SK-N-SH treated with all-trans-retinoic acid at 6 μM for 48 hours (cell line): Measurements from ENCODE around the gene HRAS.

Experiments used
- ARNTL ChIP-seq: fragments of 450-650 bp; formaldehyde crosslinking; IDR thresholded peaks from 2 replicates; pipeline ENCODE4 v1.5.0; 2020; ENCODE audit warnings: low read depth, mild to moderate bottlenecking, moderate library complexity, borderline replicate concordance
- CREB5 ChIP-seq: fragments of 250-450 bp; sonication (Bioruptor Pico); IDR thresholded peaks from 2 replicates; pipeline ENCODE4 v1.5.1; 2020; ENCODE audit warnings: low read depth, mild to moderate bottlenecking, moderate library complexity
- CSRNP3 ChIP-seq: fragments of 250-450 bp; sonication (Bioruptor Pico); IDR thresholded peaks from 2 replicates; pipeline ENCODE4 v1.5.1; 2021; ENCODE audit warnings: mild to moderate bottlenecking, moderate library complexity
- ISL1 ChIP-seq: fragments of 250-450 bp; sonication (Bioruptor Pico); IDR thresholded peaks from 2 replicates; pipeline ENCODE4 v2.1.2; 2022; ENCODE audit warnings: mild to moderate bottlenecking, moderate library complexity
- TSHZ2 ChIP-seq: fragments of 250-450 bp; sonication (Bioruptor Pico); IDR thresholded peaks from 2 replicates; pipeline ENCODE4 v1.5.0; 2020; ENCODE audit warnings: mild to moderate bottlenecking, moderate library complexity
- ZFP3 ChIP-seq: fragments of 250-450 bp; sonication (Bioruptor Pico); IDR thresholded peaks from 2 replicates; pipeline ENCODE4 v1.5.0; 2020; ENCODE audit warnings: mild to moderate bottlenecking, moderate library complexity
- ZNF565 ChIP-seq: fragments of 450-650 bp; formaldehyde crosslinking; conservative IDR thresholded peaks from 2 replicates; pipeline ENCODE4 v1.5.0; 2020; ENCODE audit warnings: low read depth, mild to moderate bottlenecking, moderate library complexity
- ZNF70 ChIP-seq: fragments of 450-650 bp; formaldehyde crosslinking; IDR thresholded peaks from 2 replicates; pipeline ENCODE4 v1.5.0; 2020; ENCODE audit warnings: mild to moderate bottlenecking, moderate library complexity
- TF ChIP-seq, protein P1 (sequence below): fragments of 250-450 bp; sonication (Bioruptor Pico); IDR thresholded peaks from 2 replicates; pipeline ENCODE4 v1.8.0; 2021; ENCODE audit warnings: low read depth, mild to moderate bottlenecking, moderate library complexity, borderline replicate concordance

- TF ChIP-seq ZNF565 (no peak), ISL1 (CRISPR knock-in tag) (no peak), TSHZ2 (CRISPR knock-in tag) (no peak), CREB5 (CRISPR knock-in tag) (no peak), ZFP3 (no peak), ZNF70 (CRISPR knock-in tag) (no peak), ARNTL (no peak), CSRNP3 (CRISPR knock-in tag) (no peak)
- TF ChIP-seq, protein P1, sequence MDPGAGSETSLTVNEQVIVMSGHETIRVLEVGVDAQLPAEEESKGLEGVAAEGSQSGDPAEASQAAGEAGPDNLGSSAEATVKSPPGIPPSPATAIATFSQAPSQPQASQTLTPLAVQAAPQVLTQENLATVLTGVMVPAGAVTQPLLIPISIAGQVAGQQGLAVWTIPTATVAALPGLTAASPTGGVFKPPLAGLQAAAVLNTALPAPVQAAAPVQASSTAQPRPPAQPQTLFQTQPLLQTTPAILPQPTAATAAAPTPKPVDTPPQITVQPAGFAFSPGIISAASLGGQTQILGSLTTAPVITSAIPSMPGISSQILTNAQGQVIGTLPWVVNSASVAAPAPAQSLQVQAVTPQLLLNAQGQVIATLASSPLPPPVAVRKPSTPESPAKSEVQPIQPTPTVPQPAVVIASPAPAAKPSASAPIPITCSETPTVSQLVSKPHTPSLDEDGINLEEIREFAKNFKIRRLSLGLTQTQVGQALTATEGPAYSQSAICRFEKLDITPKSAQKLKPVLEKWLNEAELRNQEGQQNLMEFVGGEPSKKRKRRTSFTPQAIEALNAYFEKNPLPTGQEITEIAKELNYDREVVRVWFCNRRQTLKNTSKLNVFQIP (CRISPR knock-in tag) = no peak
These were observed 1.6 kb downstream of the HRAS start for GRCh38 chr11:533586-534395.
